NCI-H82 (cell line): Measurements from ENCODE around the gene ZDHHC24.

Experiments
- DNase-seq: peaks from one replicate; lab custom pipeline; 2025; lab: John Stamatoyannopoulos, UW

ZDHHC24 gene

DNA sequence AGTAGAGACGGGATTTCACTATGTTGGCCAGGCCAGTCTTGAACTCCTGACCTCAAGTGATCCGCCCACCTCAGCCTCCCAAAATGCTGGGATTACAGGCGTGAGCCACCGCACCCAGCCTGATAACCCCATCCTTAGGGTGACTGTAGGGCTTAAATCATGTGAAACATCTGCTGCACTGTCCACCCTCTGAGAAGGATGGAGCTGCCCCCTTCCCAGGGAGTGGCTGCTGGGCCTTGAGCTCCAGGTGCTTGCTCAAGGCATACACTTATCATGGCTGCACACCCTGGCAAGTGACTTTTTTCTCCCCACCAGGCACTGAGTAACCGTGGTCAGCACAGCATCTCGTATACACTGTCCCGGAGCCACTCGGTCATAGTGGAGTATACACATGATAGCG, 73.8 kb downstream of the ZDHHC24 start:
- DNase-seq: no peak

DNA sequence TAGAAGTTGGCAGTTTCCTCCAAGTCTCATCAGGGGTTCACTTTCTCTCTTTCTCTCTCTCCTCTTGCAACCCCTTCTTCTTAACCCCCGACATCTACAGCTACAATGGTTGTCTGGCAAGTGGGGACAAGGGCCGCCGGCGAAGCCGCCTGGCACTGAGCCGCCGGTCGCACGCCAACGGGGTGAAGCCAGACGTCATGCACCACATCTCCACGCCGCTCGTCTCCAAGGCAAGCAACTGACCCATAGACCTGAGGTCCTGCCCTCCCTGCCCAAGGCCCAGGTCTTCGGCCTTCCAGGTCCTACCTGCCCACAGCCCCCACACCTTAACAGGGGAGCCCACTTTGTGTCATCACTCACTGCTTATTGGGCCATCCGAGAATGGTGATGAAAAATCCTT, 74.7 kb downstream of the ZDHHC24 start:
- no peak for DNase-seq
